ENCODE measurements around the gene BAZ2A. TPM values are rescaled to one million over a fixed set of nuclear protein-coding genes. Genes with fewer than 3 reads are reported as not detected.

BAZ2A gene
- total RNA-seq = 92.8 TPM

GRCh38 chr12:56630180-56630632 is at the start of gene BAZ2A:
BAZ2A (minus strand) TSS chr12:56630326; CDS start chr12:56617530, 12,796 bp downstream.
- peak; percentile 61 to 77 for TF ChIP-seq POLR2AphosphoS5 (IDR thresholded peaks at IDR 0.05; ENCODE audit: insufficient read depth in 1 of 2, low read depth in 1 of 2)
- no peak for TF ChIP-seq POLR2A (IDR thresholded peaks at IDR 0.05)
- peaks cover 76% of the 10 kb centered on the region for H3K4me1 ChIP-seq

GRCh38 chr12:56678852-56679251 is 48.7 kb upstream of the BAZ2A start:
- Histone ChIP-seq H3K9me3 (no peaks in the 10 kb centered on the region), H3K27ac (no peak overlapping the region), H3K36me3 (peaks cover 0 to 11% of the 10 kb centered on the region in 2 donors), H3K4me3 (no peak overlapping the region), H3K4me1 (peaks cover 83% of the 10 kb centered on the region), H3K27me3 (no peaks in the 10 kb centered on the region)
- DNase-seq (ENCODE audit: extremely low spot score in 2 of 2) = no peak
- TF ChIP-seq POLR2A (IDR thresholded peaks at IDR 0.05) (no peak), POLR2AphosphoS5 (IDR thresholded peaks at IDR 0.05; ENCODE audit: insufficient read depth in 1 of 2, low read depth in 1 of 2) (no peak)
- TF ChIP-seq, protein P1, sequence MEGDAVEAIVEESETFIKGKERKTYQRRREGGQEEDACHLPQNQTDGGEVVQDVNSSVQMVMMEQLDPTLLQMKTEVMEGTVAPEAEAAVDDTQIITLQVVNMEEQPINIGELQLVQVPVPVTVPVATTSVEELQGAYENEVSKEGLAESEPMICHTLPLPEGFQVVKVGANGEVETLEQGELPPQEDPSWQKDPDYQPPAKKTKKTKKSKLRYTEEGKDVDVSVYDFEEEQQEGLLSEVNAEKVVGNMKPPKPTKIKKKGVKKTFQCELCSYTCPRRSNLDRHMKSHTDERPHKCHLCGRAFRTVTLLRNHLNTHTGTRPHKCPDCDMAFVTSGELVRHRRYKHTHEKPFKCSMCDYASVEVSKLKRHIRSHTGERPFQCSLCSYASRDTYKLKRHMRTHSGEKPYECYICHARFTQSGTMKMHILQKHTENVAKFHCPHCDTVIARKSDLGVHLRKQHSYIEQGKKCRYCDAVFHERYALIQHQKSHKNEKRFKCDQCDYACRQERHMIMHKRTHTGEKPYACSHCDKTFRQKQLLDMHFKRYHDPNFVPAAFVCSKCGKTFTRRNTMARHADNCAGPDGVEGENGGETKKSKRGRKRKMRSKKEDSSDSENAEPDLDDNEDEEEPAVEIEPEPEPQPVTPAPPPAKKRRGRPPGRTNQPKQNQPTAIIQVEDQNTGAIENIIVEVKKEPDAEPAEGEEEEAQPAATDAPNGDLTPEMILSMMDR (IDR thresholded peaks at IDR 0.05) = no peak
- intact Hi-C loops (cut with DNase I) = no loop called here

More at GRCh38 chr12:56630180-56630632, at the start of gene BAZ2A:
- no peaks in the 10 kb centered on the region for H3K27me3 ChIP-seq
- peak within 1 kb of the TSS; percentile 100 for H3K27ac ChIP-seq
- H3K9me3 ChIP-seq = no peaks in the 10 kb centered on the region
- peak within 1 kb of the TSS; percentile 93 to 99 for H3K4me3 ChIP-seq
- no peak for DNase-seq (ENCODE audit: extremely low spot score in 2 of 2)
- intact Hi-C loops (cut with DNase I) = loop anchor here (10.0 kb wide), 1 partner anchor 115 kb away; no protein-coding TSS in a partner anchor
- H3K36me3 ChIP-seq = no peaks in the 10 kb centered on the region

- no peak overlapping the region for H3K27ac ChIP-seq
- no peaks in the 10 kb centered on the region for H3K27me3 ChIP-seq
- intact Hi-C loops (cut with DNase I) = no loop called here
- TF ChIP-seq POLR2AphosphoS5 (IDR thresholded peaks at IDR 0.05; ENCODE audit: insufficient read depth in 1 of 2, low read depth in 1 of 2) = no peak
- peaks cover 0 to 11% of the 10 kb centered on the region in 2 donors for H3K36me3 ChIP-seq
- H3K4me3 ChIP-seq = no peak overlapping the region
- no peaks in the 10 kb centered on the region for H3K9me3 ChIP-seq
- H3K4me1 ChIP-seq = peaks cover 74% of the 10 kb centered on the region
- no peak for DNase-seq (ENCODE audit: extremely low spot score in 2 of 2)
Measured at GRCh38 chr12:56677680-56678079, 47.6 kb upstream of the BAZ2A start.

DNA sequence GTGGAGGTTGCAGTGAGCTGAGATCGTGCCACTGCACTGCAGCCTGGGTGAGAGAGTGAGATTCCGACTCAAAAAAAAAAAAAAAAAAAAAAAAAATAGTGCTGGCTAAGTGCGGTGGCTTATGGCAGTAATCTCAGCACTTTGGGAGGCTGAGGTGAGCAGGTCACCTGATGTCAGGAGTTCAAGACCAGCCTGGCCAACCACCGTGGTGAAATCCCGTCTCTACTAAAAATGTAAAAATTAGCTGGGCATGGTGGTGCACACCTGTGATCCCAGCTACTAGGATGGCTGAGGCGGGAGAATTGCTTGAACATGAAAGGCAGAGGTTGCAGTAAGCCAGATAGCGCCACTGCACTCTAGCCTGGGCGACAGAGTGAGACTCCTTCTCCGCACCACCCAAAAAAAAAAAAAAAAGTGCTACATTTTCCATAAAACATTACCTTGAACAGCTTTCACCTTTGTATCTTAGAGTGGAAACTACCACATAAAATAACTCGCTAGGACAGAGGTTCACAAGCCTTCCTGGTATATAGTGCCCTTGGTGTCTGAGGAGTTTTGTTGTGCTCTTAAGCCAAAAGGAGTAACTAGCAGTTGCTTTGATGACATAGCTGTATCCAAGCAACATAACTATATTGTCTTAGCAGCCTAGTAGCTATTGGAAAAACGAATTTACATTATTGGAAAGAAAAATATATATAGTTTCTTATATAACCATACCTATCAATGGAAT is 46.9 kb upstream of the BAZ2A start:
- Histone ChIP-seq H3K9me3 (no peaks in the 10 kb centered on the region), H3K27ac (no peak overlapping the region), H3K4me3 (no peak overlapping the region), H3K27me3 (no peaks in the 10 kb centered on the region), H3K4me1 (peaks cover 74% of the 10 kb centered on the region), H3K36me3 (peaks cover 0 to 17% of the 10 kb centered on the region in 2 donors)
- TF ChIP-seq POLR2A (IDR thresholded peaks at IDR 0.05) (no peak), POLR2AphosphoS5 (IDR thresholded peaks at IDR 0.05; ENCODE audit: insufficient read depth in 1 of 2, low read depth in 1 of 2) (no peak)
- TF ChIP-seq, protein P1 (IDR thresholded peaks at IDR 0.05) = no peak
- DNase-seq (ENCODE audit: extremely low spot score in 2 of 2) = no peak
- intact Hi-C loops (cut with DNase I) = no loop called here

DNA sequence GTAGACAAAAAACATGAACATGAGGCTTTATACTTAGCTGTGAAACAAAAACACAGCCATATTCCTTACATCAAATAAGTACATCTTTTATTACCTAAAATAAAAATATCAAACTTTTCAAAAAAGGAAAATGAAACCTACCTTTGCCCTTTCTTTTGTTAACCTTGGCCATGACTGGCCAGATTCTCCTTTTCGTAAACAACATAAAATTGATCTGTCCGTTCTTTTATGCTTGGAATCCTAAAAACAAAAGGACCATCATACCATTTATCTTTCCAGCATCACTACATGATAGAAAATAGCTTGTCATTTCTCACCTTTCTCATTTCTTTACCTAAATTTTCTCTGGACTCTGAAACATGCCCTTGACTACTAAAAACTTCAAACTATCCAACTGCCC is 41.5 kb upstream of the BAZ2A start:
- H3K9me3 ChIP-seq = no peaks in the 10 kb centered on the region
- no peak overlapping the region for H3K27ac ChIP-seq
- no peak for DNase-seq (ENCODE audit: extremely low spot score in 2 of 2)
- intact Hi-C loops (cut with DNase I) = no loop called here
- TF ChIP-seq POLR2AphosphoS5 (IDR thresholded peaks at IDR 0.05; ENCODE audit: insufficient read depth in 1 of 2, low read depth in 1 of 2) (no peak), POLR2A (IDR thresholded peaks at IDR 0.05) (no peak)
- TF ChIP-seq, protein P1 (IDR thresholded peaks at IDR 0.05) = no peak
- H3K4me1 ChIP-seq = peaks cover 23% of the 10 kb centered on the region
- H3K4me3 ChIP-seq = no peak overlapping the region
- no peaks in the 10 kb centered on the region for H3K27me3 ChIP-seq
- peaks cover 0 to 56% of the 10 kb centered on the region in 2 donors for H3K36me3 ChIP-seq

DNA sequence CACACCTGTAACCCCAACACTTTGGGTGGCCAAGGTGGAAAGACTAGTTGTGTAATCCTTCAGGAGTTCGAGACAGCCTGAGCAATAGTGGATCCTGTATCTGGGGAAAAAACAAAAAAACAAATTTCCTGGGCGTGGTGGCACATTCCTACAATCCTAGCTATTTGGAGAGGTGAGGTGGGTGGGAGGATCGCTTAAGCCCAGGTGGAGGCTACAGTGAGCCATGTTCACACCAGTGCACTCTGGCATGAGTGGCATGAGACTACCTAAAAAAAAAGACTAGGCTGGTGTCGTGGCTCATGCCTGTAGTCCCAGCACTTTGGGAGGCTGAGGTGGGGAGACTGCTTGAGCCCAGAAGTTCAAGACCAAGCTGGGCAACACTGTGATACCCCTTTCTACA is 40.7 kb upstream of the BAZ2A start:
- Histone ChIP-seq H3K4me3 (no peak overlapping the region), H3K9me3 (no peaks in the 10 kb centered on the region), H3K36me3 (peaks cover 0 to 61% of the 10 kb centered on the region in 2 donors), H3K4me1 (peaks cover 16% of the 10 kb centered on the region), H3K27ac (no peak overlapping the region), H3K27me3 (no peaks in the 10 kb centered on the region)
- no peak for TF ChIP-seq POLR2AphosphoS5 (IDR thresholded peaks at IDR 0.05; ENCODE audit: insufficient read depth in 1 of 2, low read depth in 1 of 2)
- TF ChIP-seq, protein P1 (IDR thresholded peaks at IDR 0.05) = no peak
- TF ChIP-seq POLR2A (IDR thresholded peaks at IDR 0.05) = no peak
- DNase-seq (ENCODE audit: extremely low spot score in 2 of 2) = no peak
- intact Hi-C loops (cut with DNase I) = no loop called here
